Stimulated activated CD4-positive, alpha-beta T cell treated with anti-CD3 and anti-CD28 coated beads, TNF-alpha, amount 100 ng/mL, for 4 hours (primary cell): ENCODE data around the gene MAIP1.
"Not testable (repeated sequence)": the region's sequence is repeated elsewhere in the genome, so short reads cannot be mapped to it uniquely, and the experiment has no call there.

Experiments
- DNase-seq, 3 experiments: peaks; one replicate each; pipeline ENCODE4 v3.0.0-alpha.2; 2020; ENCODE audit warnings: low read depth in 3 of 3

MAIP1 gene

DNA sequence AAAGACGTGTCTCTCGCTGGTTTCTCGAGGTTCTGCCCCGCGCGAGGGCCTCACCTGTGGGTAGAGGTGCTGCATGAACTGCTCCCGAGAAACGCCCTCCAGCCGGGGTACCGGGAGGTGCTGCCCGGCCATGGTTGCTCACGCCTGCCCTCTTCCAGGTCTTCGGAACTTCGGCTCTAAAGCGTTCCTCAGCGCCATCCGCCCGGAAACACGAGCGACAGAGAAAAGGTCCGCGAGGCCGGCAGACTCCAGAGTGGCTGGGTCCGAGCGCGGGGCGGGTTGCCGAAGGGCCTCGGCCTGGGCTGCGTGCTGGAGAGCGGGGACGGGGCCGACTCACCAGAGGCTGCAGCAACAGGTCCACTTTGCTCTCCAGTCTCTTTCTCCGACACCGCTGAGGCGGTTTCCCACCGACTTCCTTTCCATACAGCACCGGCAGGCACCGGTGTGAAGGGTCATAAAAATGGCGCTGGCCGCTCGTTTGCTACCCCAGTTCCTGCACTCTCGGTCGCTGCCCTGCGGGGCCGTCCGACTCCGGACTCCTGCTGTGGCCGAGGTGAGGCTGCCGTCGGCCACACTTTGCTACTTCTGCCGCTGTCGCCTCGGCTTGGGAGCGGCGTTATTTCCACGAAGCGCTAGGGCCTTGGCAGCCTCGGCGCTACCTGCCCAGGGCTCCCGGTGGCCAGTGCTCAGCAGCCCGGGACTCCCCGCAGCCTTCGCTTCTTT, at the start of gene MAIP1, which contains the start of gene TYW5:
MAIP1 (plus strand) TSS at position 244 of the 723 bp plus-strand sequence; CDS start at position 461, 217 bp downstream.
TYW5 (minus strand) TSS at position 153 of the 723 bp plus-strand sequence; CDS start at position 132, 21 bp downstream.
- DNase-seq = peak; percentile 56 to 68 (median 61)

DNA sequence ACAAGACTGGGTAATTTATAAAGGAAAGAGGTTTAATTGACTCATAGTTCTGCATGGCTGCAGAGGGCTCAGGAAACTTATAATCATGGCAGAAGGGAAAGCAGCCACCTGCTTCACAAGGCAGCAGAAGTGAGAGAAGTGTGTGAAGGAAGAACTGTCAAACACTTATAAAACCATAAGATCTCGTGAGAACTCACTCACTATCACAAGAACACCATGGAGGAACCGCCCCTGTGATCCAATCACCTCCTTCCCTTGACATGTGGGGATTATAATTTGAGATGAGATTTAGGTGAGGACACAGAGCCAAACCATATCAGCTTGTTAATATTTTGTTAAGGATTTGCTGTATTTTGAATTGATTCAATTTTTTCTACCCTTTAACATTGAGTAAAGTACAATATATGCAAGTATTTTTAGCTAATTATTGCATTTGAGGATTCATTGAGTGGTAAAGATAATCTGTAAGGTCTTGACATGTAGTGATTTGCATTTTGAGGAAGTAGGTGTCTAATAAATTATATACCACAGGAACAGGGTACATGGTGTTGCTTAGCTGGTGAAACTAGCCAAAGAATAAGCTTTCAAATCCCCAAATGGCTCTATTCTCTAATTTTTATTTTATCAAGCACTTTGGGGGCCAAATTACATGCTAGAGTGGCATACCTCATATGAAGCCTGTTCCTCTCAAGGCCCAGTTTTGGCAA, 48.2 kb upstream of the MAIP1 start:
- DNase-seq = no peak

- no peak for DNase-seq
Measured at GRCh38 chr2:199910338-199911051, 44.9 kb upstream of the MAIP1 start.

- peak; percentile 83 to 88 (median 86) for DNase-seq
Measured at GRCh38 chr2:199911052-199911876, 44.1 kb upstream of the MAIP1 start, which contains the start of gene C2orf69. TSS of gene C2orf69 (plus strand) at chr2:199911293. CDS start at chr2:199911439, 146 bp downstream.

- DNase-seq = no peak
Measured at GRCh38 chr2:199911877-199912161, 43.6 kb upstream of the MAIP1 start.

DNA sequence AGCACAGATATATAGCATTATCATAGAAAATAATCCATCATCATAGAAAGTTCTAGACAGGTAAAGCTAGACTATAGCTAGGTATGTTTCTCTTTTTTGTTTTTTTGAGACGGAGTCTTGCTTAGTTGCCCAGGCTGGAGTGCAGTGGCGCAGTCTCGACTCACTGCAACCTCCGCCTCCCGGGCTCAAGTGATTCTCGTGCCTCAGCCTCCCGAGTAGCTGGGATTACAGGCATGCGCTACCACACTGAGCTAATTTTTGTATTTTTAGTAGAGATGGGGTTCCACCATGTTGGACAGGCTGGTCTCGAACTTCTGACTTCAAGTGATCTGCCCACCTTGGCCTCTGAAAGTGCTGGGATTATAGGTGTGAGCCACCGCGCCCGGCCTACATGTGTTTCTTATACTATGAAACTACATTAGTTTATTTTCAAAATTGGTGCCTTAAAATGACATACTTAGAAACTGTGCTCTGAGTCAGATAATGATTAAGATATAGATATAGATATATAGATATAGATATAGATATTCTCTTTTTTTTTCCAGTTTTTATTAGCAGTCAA, 42.7 kb upstream of the MAIP1 start:
- not testable (repeated sequence) for DNase-seq

DNA sequence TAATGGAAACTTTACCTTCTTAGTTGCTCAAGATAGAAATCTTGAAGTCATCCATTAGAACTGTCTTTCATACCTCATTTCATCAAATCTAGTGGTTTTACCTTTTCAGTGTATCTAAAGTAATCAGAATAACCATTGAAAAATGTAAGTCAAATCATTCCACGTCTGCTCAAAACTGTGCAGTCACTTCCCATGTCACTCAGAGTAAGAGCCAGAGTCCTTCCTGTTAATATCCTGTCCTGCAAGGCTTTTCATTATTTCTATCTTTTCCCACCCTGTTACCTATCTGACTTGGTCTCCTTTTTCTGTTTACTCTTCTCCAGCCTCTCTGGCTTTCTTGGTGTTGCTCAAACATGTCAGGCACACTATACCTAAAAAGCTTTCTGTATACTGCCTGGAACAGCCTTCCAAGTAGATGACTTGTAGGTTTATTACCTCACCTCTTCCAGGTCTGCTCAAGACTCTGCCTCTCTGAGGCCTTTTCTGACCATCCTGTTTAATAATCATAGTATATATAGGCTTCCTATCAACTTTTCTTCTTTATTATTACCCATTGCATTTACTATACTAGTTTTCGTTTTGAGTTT, 40.9 kb upstream of the MAIP1 start:
- no peak for DNase-seq

GRCh38 chr2:199916980-199917379, 38.4 kb upstream of the MAIP1 start:
- DNase-seq = no peak

DNA sequence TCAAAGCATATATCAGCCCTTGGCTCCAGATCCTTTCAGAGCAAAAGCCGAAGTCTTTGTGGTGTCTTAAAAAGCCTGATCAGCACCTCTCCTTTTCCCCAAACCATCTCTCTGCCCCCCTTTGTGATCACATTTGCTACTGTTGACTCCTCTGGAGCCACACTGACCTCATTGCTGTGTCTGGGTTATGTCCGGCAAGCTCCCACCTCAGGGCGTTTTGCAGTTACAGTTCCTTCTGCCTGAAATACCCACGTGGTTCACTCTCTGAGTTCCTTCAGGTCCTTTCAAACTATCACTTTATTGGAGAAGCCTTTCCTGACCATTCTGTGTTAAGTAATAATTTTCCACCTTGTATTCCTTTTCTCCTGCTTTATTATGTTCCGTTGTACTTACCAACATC, 32.5 kb upstream of the MAIP1 start:
- DNase-seq = no peak

DNA sequence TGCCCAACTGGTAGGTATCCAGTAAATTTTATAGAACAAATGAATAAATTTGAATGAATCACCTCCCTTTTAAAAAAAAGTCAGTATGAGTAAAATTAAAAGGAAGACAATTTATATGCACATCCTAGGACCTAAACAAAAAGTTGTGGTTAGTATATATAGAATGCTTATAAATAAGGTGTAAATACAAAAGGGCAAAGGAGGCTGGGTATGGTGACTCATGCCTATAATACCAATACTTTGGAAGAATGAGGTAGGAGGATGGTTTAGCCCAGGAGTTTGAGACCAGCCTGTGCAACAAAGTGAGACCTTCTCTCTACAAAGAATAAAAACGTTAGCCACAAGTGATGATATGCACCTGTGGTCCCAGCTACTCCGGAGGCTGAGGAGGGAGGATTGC, 31.5 kb upstream of the MAIP1 start:
- no peak for DNase-seq

DNA sequence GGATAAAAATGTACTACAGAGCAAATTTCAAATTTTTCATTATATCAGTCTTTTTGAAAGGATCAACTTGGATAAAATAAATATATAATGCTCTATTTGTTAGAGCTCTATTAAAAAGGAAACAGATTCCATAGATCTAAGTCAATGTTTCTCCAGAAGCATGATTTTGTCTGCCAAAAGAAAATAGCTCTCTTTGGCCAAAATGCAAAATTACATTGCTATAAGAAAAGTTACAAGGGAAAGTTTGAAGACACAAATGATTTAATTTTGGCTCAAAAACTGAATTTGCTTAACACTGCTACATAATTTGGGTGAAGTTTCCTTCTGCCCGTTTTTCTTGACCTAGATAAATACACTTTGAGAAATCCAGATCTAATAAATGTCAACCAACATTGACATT, 28.6 kb upstream of the MAIP1 start:
- DNase-seq = no peak

- no peak for DNase-seq
Measured at GRCh38 chr2:199928226-199928625, 27.2 kb upstream of the MAIP1 start.

DNA sequence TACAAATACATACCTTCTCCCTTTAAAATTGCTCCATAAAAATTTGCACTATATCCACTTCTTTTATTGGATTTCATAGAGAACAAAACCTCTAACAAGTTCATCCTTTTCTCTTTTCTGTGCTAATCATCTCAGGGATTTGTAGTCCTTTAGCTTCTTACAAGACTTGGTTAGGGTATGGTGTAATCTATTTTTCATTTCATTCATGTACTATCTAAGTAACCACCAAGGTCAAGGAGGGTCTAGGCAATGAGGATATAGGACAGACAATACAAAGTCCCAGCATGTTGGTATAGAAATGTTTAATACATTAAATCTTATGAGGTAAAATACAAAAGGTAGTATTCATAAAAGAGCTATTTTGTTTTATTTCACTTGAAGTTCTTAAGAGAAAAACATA, 26.8 kb upstream of the MAIP1 start:
- no peak for DNase-seq

- no peak for DNase-seq
Measured at GRCh38 chr2:199929262-199929661, 26.1 kb upstream of the MAIP1 start.

GRCh38 chr2:199932312-199932855, 23.0 kb upstream of the MAIP1 start:
- DNase-seq = no peak

DNA sequence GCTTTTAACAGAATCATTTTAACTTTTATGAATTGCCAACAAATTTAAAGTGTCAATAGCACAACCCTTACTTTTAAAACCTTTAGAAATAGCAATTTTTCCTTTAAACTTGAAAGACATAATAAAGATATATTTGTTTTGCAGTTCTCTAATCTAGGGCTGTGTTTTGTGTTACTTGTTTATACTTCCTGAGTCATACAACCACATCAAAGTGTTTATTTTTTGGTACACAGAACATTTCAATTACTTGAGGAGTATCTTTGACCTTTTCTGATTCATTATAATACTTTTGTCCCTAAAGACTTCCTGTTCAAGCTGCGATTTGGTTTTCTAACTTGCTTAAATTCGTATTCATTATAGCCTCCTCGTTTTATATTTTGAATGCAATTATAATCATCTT, 21.9 kb upstream of the MAIP1 start:
- no peak for DNase-seq

GRCh38 chr2:199936554-199936953, 18.8 kb upstream of the MAIP1 start:
- DNase-seq = no peak

- no peak for DNase-seq
Measured at GRCh38 chr2:199940373-199940772, 15.0 kb upstream of the MAIP1 start.

DNA sequence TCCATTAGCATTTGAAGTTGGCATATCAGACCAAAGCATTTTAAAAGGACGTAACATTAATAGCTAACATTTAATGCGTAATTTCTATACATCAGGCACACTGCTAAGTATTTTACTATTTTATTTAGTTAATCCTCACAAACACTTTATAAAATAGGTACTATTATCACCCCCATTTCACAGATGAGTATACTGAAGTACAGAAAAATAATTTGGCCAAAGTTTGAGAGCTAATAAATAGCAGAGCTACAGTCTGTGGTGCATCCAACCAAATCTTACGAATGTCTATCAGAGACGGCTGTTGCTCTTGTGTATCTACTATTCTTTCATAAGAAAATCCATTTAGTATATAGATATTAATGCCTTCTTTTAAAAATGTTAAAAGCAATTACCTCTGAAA, 12.0 kb upstream of the MAIP1 start:
- no peak for DNase-seq

GRCh38 chr2:199946196-199946595, 9.2 kb upstream of the MAIP1 start:
- no peak for DNase-seq

GRCh38 chr2:199946836-199947235, 8.5 kb upstream of the MAIP1 start:
- DNase-seq = no peak
